H1 (cell line): ENCODE results near the gene CDR2. TPM values are rescaled to one million over a fixed set of nuclear protein-coding genes. Genes with fewer than 3 reads are reported as not detected.

Experiments
- USF2 ChIP-seq: IDR thresholded peaks from 2 replicates; pipeline ENCODE4 v1.6.1; 2011; ENCODE audit warnings: low read length, improper control_type of control experiment
- polyA plus RNA-seq, 7 experiments: library from polyadenylated mRNA; depleted of rRNA in 3 of 7; stranded (reverse) in 5 of 7; unstranded in 2 of 7; fragments of >200 nt in 5 of 7; fragments of 200-250 nt in 2 of 7; gene quantifications; 1 replicate in 5 of 7; 2 replicates in 1 of 7; 4 replicates in 1 of 7; pipeline versions ENCODE4 v1.2.1 to v1.2.3, GENCODE V29; 2011 to 2013; ENCODE audit warnings: missing spikeins in 2 of 7, mixed read lengths in 2 of 7
- total RNA-seq: library from RNA; stranded (reverse); fragmentation: NEBNext Ultra II Directional; extraction: Animal tissue kit (Norgen Biotek cat#: 25700); gene quantifications from 2 replicates; pipeline ENCODE4 v1.2.1, GENCODE V29; 2021

The CDR2 gene
- total and polyA plus RNA-seq, 2 of the 8 experiments (the other 6 are each of a cell fraction or from before 2014, with no cell fraction given) = 16.3 to 34.9 TPM

- no peak for TF ChIP-seq USF2
- TF ChIP-seq, all 59 proteins: peak for 0
Observed at GRCh38 chr16:22413819-22414218, 39.4 kb upstream of the CDR2 start (continued).
